Neutrophil (primary cell): ENCODE data around the gene INHBC.
A peak's percentile ranks its signal among the peaks of the same experiment; 100 is the strongest.
"Not testable (repeated sequence)": the region's sequence is repeated elsewhere in the genome, so short reads cannot be mapped to it uniquely, and the experiment has no call there.

ENCODE experiments used
- H3K27ac ChIP-seq: fragments of 200-600 bp; sonication (generic); 2 replicates; pipeline ENCODE4 v1.5.1; 2016; ENCODE audit warnings: mild to moderate bottlenecking, moderate library complexity
- H3K27me3 ChIP-seq: fragments of 200-600 bp; sonication (generic); 2 replicates; pipeline ENCODE4 v1.6.0; 2016; ENCODE audit warnings: mild to moderate bottlenecking
- H3K36me3 ChIP-seq: fragments of 200-600 bp; sonication (generic); 2 replicates; pipeline ENCODE4 v1.5.1; 2017
- H3K4me1 ChIP-seq, 2 experiments: fragments of 200-600 bp in 1 of 2; sonication (generic) in 1 of 2; 1 replicate in 1 of 2; 2 replicates in 1 of 2; pipeline versions ENCODE4 v1.5.1 to v1.6.1; 2013 to 2016; ENCODE audit warnings: low read depth in 1 of 2, low read length in 1 of 2, mild to moderate bottlenecking in 1 of 2, moderate library complexity in 1 of 2; ENCODE audit not compliant: control insufficient read depth in 1 of 2, insufficient read depth in 1 of 2
- H3K4me3 ChIP-seq, 2 experiments: fragments of 200-600 bp in 1 of 2; sonication (generic) in 1 of 2; 1 replicate in 1 of 2; 2 replicates in 1 of 2; pipeline ENCODE4 v1.5.1; 2013 to 2016; ENCODE audit warnings: low read depth in 1 of 2, low read length in 1 of 2, mild to moderate bottlenecking in 1 of 2, moderate library complexity in 1 of 2
- H3K9me3 ChIP-seq: fragments of 200-600 bp; sonication (generic); 2 replicates; pipeline ENCODE4 v1.5.1; 2016
- CTCF ChIP-seq: fragments of 200-600 bp; sonication (generic); IDR thresholded peaks from 2 replicates; pipeline ENCODE4 v1.5.1; 2016; ENCODE audit warnings: antibody characterized with exemption

The INHBC gene

GRCh38 chr12:57419495-57419894 lies 15.1 kb upstream of the INHBC start:
- no peak for TF ChIP-seq CTCF
- Histone ChIP-seq H3K27ac (no peak overlapping the region), H3K9me3 (no peaks in the 10 kb centered on the region), H3K27me3 (no peaks in the 10 kb centered on the region), H3K36me3 (peaks cover 26% of the 10 kb centered on the region), H3K4me3 (no peak overlapping the region), H3K4me1 (peaks cover 0 to 4% of the 10 kb centered on the region in 2 experiments)

GRCh38 chr12:57420482-57420881 lies 14.1 kb upstream of the INHBC start:
- H3K4me3 ChIP-seq = no peak overlapping the region
- no peak for TF ChIP-seq CTCF
- H3K4me1 ChIP-seq = peaks cover 0 to 4% of the 10 kb centered on the region in 2 experiments
- no peak overlapping the region for H3K27ac ChIP-seq
- no peaks in the 10 kb centered on the region for H3K9me3 ChIP-seq
- peaks cover 28% of the 10 kb centered on the region for H3K36me3 ChIP-seq
- H3K27me3 ChIP-seq = no peaks in the 10 kb centered on the region

GRCh38 chr12:57426948-57427347 lies 7.6 kb upstream of the INHBC start:
- not testable (repeated sequence) for H3K9me3 ChIP-seq, H3K27ac ChIP-seq, H3K27me3 ChIP-seq, H3K4me3 ChIP-seq
- H3K36me3 ChIP-seq = peaks cover 23% of the 10 kb centered on the region
- peaks cover 18 to 19% of the 10 kb centered on the region in 2 experiments for H3K4me1 ChIP-seq

GRCh38 chr12:57428965-57429364 lies 5.6 kb upstream of the INHBC start:
- Histone ChIP-seq H3K27ac (peak overlapping the region; percentile 97), H3K4me3 (peak overlapping the region in 1 of 2 experiments; percentile 85)

GRCh38 chr12:57429473-57430111 lies 5.0 kb upstream of the INHBC start:
- Histone ChIP-seq H3K27ac (peak overlapping the region; percentile 97), H3K4me3 (peak overlapping the region; percentile 66 to 85), H3K9me3 (no peaks in the 10 kb centered on the region), H3K4me1 (peaks cover 20 to 21% of the 10 kb centered on the region in 2 experiments), H3K36me3 (peaks cover 8% of the 10 kb centered on the region), H3K27me3 (no peaks in the 10 kb centered on the region)
- no peak for TF ChIP-seq CTCF

More at GRCh38 chr12:57428965-57429364, 5.6 kb upstream of the INHBC start:
- no peak for TF ChIP-seq CTCF
- H3K27me3 ChIP-seq = no peaks in the 10 kb centered on the region
- peaks cover 18 to 19% of the 10 kb centered on the region in 2 experiments for H3K4me1 ChIP-seq
- peaks cover 8% of the 10 kb centered on the region for H3K36me3 ChIP-seq
- no peaks in the 10 kb centered on the region for H3K9me3 ChIP-seq

GRCh38 chr12:57430112-57430930 lies 4.3 kb upstream of the INHBC start:
- no peaks in the 10 kb centered on the region for H3K27me3 ChIP-seq
- TF ChIP-seq CTCF = peak; percentile 32
- no peaks in the 10 kb centered on the region for H3K9me3 ChIP-seq
- peaks cover 7% of the 10 kb centered on the region for H3K36me3 ChIP-seq
- peak overlapping the region; percentile 97 for H3K27ac ChIP-seq
- H3K4me1 ChIP-seq = peaks cover 27 to 29% of the 10 kb centered on the region in 2 experiments
- peak overlapping the region; percentile 66 to 85 for H3K4me3 ChIP-seq
